Gastroesophageal sphincter (tissue), 4 donors: Measurements from ENCODE around the gene LARGE1. TPM values are rescaled to one million over a fixed set of nuclear protein-coding genes. Genes with fewer than 3 reads are reported as not detected.

Experiments used
- ATAC-seq: fragments of 150-250 bp; one replicate; pipeline ENCODE4 v1.9.1; 2016; ENCODE audit warnings: mild to moderate bottlenecking, moderate library complexity
- H3K27ac ChIP-seq, 4 donors: fragments of 200-600 bp; sonication (generic) in 3 of 4; 1 replicate in 3 of 4; 2 replicates in 1 of 4; pipeline ENCODE4 v1.5.1; 2016 to 2019
- H3K27me3 ChIP-seq: fragments of 200-600 bp; sonication (generic); one replicate; pipeline ENCODE4 v1.5.1; 2019
- H3K36me3 ChIP-seq, 2 donors: fragments of 200-600 bp; sonication (generic); one replicate each; pipeline ENCODE4 v1.5.1; 2019; ENCODE audit warnings: control low read depth in 1 of 2
- H3K4me1 ChIP-seq, 3 donors: fragments of 200-600 bp; sonication (generic); 1 replicate in 2 of 3; 2 replicates in 1 of 3; pipeline ENCODE4 v1.5.1; 2016 to 2019; ENCODE audit warnings: control low read depth in 2 of 3
- H3K4me3 ChIP-seq, 2 donors: fragments of 200-600 bp; sonication (generic); one replicate each; pipeline ENCODE4 v1.5.1; 2019; ENCODE audit warnings: mild to moderate bottlenecking in 1 of 2, moderate library complexity in 1 of 2
- H3K9me3 ChIP-seq, 3 donors: fragments of 200-600 bp; sonication (generic); one replicate each; pipeline ENCODE4 v1.5.1; 2017 to 2019; ENCODE audit warnings: control low read depth in 2 of 3
- CTCF ChIP-seq, 4 experiments: fragments of 200-600 bp in 2 of 4; fragments of 450-650 bp in 2 of 4; sonication (generic) in 1 of 4; IDR thresholded peaks; one replicate each; pipeline ENCODE4 v1.5.1; 2017 to 2019; ENCODE audit warnings: antibody characterized with exemption in 4 of 4, mild to moderate bottlenecking in 2 of 4, moderate library complexity in 2 of 4
- EP300 ChIP-seq: sonication (generic); formaldehyde crosslinking; IDR thresholded peaks from one replicate; pipeline ENCODE4 v1.6.1; 2017; ENCODE audit warnings: antibody characterized with exemption, mild to moderate bottlenecking
- POLR2A ChIP-seq, 2 donors: fragments of 450-650 bp; IDR thresholded peaks; one replicate each; pipeline ENCODE4 v1.6.1; 2017; ENCODE audit warnings: antibody characterized with exemption in 2 of 2, mild to moderate bottlenecking in 2 of 2, moderate library complexity in 1 of 2
- POLR2AphosphoS5 ChIP-seq: sonication (generic); formaldehyde crosslinking; IDR thresholded peaks from one replicate; pipeline ENCODE4 v1.6.1; 2017; ENCODE audit warnings: antibody characterized with exemption
- WGBS, 2 donors: methylation state at CpG; one replicate each; pipeline ENCODE4 v1.1.5; 2018; ENCODE audit warnings: low coverage in 1 of 2; 5-methylcytosine and 5-hydroxymethylcytosine counted together
- total RNA-seq, 4 donors: library from RNA; depleted of rRNA; stranded (reverse); fragments of >200 nt; gene quantifications; one replicate each; pipeline ENCODE4 v1.1.0, GENCODE V29; 2016

The LARGE1 gene
- total RNA-seq, 4 donors from 2014 or later, result 23.0 to 67.8 (median 48.0) TPM

GRCh38 chr22:33451866-33452469, 468.3 kb downstream of the LARGE1 start:
- no peak for TF ChIP-seq POLR2A (IDR thresholded peaks at IDR 0.05)
- no peak for TF ChIP-seq CTCF (IDR thresholded peaks at IDR 0.05)
- TF ChIP-seq POLR2AphosphoS5, result no peak
- TF ChIP-seq EP300, result no peak
- no peak for ATAC-seq

GRCh38 chr22:33450756-33451155, 469.5 kb downstream of the LARGE1 start:
- Histone ChIP-seq H3K4me1 (no peaks in the 10 kb centered on the region), H3K4me3 (no peak overlapping the region), H3K27ac (no peak overlapping the region), H3K27me3 (no peaks in the 10 kb centered on the region), H3K36me3 (no peaks in the 10 kb centered on the region), H3K9me3 (no peaks in the 10 kb centered on the region)
- no peak for ATAC-seq
- WGBS, 2 donors, result 80 to 90% methylated on average over 3 to 6 of the region's 6 CpGs
- no peak for TF ChIP-seq EP300

More at GRCh38 chr22:33451866-33452469, 468.3 kb downstream of the LARGE1 start:
- H3K4me3 ChIP-seq, result no peak overlapping the region
- H3K36me3 ChIP-seq, result no peaks in the 10 kb centered on the region
- H3K27ac ChIP-seq, result no peak overlapping the region
- no peaks in the 10 kb centered on the region for H3K9me3 ChIP-seq
- no peaks in the 10 kb centered on the region for H3K4me1 ChIP-seq
- H3K27me3 ChIP-seq, result no peaks in the 10 kb centered on the region
- WGBS, 2 donors, result 63 to 74% methylated on average over 4 to 6 of the region's 6 CpGs

- WGBS, 2 donors, result 86 to 88% methylated on average over 5 of the region's 5 CpGs
- no peak overlapping the region for H3K27ac ChIP-seq
These were observed 472.5 kb downstream of the LARGE1 start for GRCh38 chr22:33447733-33448132.

GRCh38 chr22:33443683-33444082, 476.6 kb downstream of the LARGE1 start:
- WGBS, 2 donors, result 70 to 87% methylated on average over 6 of the region's 6 CpGs
- ATAC-seq, result no peak
- H3K4me1 ChIP-seq, result peaks cover 0 to 11% (median 0%) of the 10 kb centered on the region in 3 donors

More at GRCh38 chr22:33447733-33448132, 472.5 kb downstream of the LARGE1 start:
- TF ChIP-seq EP300 (no peak), CTCF (IDR thresholded peaks at IDR 0.05) (no peak), POLR2AphosphoS5 (no peak), POLR2A (IDR thresholded peaks at IDR 0.05) (no peak)
- Histone ChIP-seq H3K36me3 (no peaks in the 10 kb centered on the region), H3K4me3 (no peak overlapping the region), H3K27me3 (no peaks in the 10 kb centered on the region), H3K9me3 (no peaks in the 10 kb centered on the region), H3K4me1 (no peaks in the 10 kb centered on the region)
- no peak for ATAC-seq

GRCh38 chr22:33440756-33441155, 479.5 kb downstream of the LARGE1 start:
- 29 to 37% methylated on average over 3 to 4 of the region's 4 CpGs for WGBS, 2 donors
- TF ChIP-seq EP300 (no peak), POLR2A (IDR thresholded peaks at IDR 0.05) (no peak), POLR2AphosphoS5 (no peak), CTCF (IDR thresholded peaks at IDR 0.05) (no peak)
- ATAC-seq, result no peak

More at GRCh38 chr22:33443683-33444082, 476.6 kb downstream of the LARGE1 start:
- Histone ChIP-seq H3K27me3 (no peaks in the 10 kb centered on the region), H3K4me3 (no peak overlapping the region), H3K36me3 (no peaks in the 10 kb centered on the region), H3K27ac (no peak overlapping the region), H3K9me3 (no peaks in the 10 kb centered on the region)
- TF ChIP-seq POLR2AphosphoS5, result no peak
- no peak for TF ChIP-seq CTCF (IDR thresholded peaks at IDR 0.05)
- no peak for TF ChIP-seq EP300
- TF ChIP-seq POLR2A (IDR thresholded peaks at IDR 0.05), result no peak

More at GRCh38 chr22:33440756-33441155, 479.5 kb downstream of the LARGE1 start:
- no peak overlapping the region for H3K4me3 ChIP-seq
- no peaks in the 10 kb centered on the region for H3K27me3 ChIP-seq
- no peaks in the 10 kb centered on the region for H3K36me3 ChIP-seq
- H3K27ac ChIP-seq, result no peak overlapping the region
- H3K9me3 ChIP-seq, result no peaks in the 10 kb centered on the region
- H3K4me1 ChIP-seq, result peaks cover 0 to 17% (median 0%) of the 10 kb centered on the region in 3 donors
